Measurements from ENCODE around the gene SEMA3C. TPM values are rescaled to one million over a fixed set of nuclear protein-coding genes. Genes with fewer than 3 reads are reported as not detected.
A peak's percentile ranks its signal among the peaks of the same experiment; 100 is the strongest.

Gene SEMA3C
- total RNA-seq, 1 experiment from 2014 or later = 232 TPM

- BruUV-seq (replicated peaks) = no TSS peak
- H3K4me3 ChIP-seq (ENCODE audit: low read depth in 2 of 2, low read length in 2 of 2) = peak overlapping the region in 1 of 2 experiments; percentile 35; a peak in 2 of 4 replicates
- POLR2A ChIA-PET = interaction anchor here (0.7 kb wide), 2 partner anchors 180 to 1079 kb away, joined by 4 to 8 read pairs; no protein-coding TSS in a partner anchor
Observed at GRCh38 chr7:80722616-80723195, 196.1 kb downstream of the SEMA3C start.

DNA sequence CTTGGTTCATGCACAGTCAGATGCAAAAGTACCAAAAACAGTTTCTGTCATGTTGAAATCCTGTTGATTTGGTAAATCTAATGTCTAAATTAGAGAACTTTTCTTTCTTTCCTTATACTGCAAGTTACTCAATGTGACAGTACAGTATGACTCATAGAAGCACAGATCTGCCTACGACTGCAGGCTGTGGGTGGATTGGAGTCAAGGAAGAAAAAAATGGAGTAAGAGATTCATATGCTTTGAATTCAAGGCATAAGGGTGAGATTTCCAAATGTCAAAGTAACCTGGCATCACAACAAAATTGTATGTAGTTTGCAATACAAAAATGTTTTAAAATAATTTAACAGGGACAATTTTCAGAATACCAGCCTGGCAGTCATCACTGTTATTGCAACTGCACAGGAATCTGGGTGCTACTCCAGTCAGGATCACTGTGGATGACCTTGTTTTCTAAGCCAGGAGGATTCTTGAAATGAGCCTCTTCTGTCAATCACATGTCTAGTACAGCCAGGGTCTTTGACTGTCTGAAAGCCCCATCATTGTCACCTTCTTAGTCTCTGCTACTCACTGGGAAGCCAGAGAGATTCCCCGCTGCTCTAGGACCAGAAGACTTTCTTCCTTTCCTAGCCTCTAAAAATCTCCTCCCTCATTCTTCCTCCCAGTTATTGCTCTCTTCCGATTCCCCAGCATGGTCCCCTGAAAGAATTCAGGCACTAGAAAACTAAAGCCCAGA, 196.8 kb downstream of the SEMA3C start:
- H3K27me3 ChIP-seq (ENCODE audit: control insufficient read depth, insufficient read depth, low read length) = no peaks in the 10 kb centered on the region
- H3K4me1 ChIP-seq (ENCODE audit: control insufficient read depth, insufficient read depth, low read length) = peaks cover 32% of the 10 kb centered on the region
- BruUV-seq (replicated peaks) = no TSS peak
- intact Hi-C loops (cut with micrococcal nuclease; ENCODE audit: unreplicated experiment) (no loop called here), in situ Hi-C loops (cut with HindIII; ENCODE audit: low pct_unique_long_range_greater_than_20kb, low sequenced_read_pairs) (no loop called here)
- peak; percentile 78 for DNase-seq (ENCODE audit: low read depth, low spot score)
- no peaks in the 10 kb centered on the region for H3K36me3 ChIP-seq (ENCODE audit: control insufficient read depth, insufficient read depth, low read length)
- ChIA-PET CTCF (interaction anchor here (1.3 kb wide), 1 partner anchor 294 kb away, joined by 7 read pairs; no protein-coding TSS in a partner anchor), POLR2A (no interaction called here)
- TF ChIP-seq POLR2AphosphoS5 (IDR thresholded peaks at IDR 0.05; ENCODE audit: low read depth, low read length) (no peak; the same call in 1 of the 2 replicates), SIN3A (IDR thresholded peaks at IDR 0.05; ENCODE audit: borderline replicate concordance, insufficient read depth, low read depth, low read length) (no peak), TCF7L2 (IDR thresholded peaks at IDR 0.05; ENCODE audit: low read depth, low read length) (no peak)
- H3K27ac ChIP-seq (ENCODE audit: low read length) = peak overlapping the region; percentile 93
- H3K4me3 ChIP-seq (ENCODE audit: low read depth in 2 of 2, low read length in 2 of 2) = peak overlapping the region in 1 of 2 experiments; percentile 35; a peak in 2 of 4 replicates
- H3K9me3 ChIP-seq (ENCODE audit: control insufficient read depth, insufficient read depth, low read depth, low read length) = 0 out of 2 replicates have a peak, but pooled peaks cover 3% of the 10 kb centered on the region
- peak; percentile 69 for ATAC-seq

More at GRCh38 chr7:80722616-80723195, 196.1 kb downstream of the SEMA3C start:
- DNase-seq (ENCODE audit: low read depth, low spot score) = peak; percentile 100
- intact Hi-C loops (cut with micrococcal nuclease; ENCODE audit: unreplicated experiment) (no loop called here), in situ Hi-C loops (cut with HindIII; ENCODE audit: low pct_unique_long_range_greater_than_20kb, low sequenced_read_pairs) (no loop called here)
- peak overlapping the region; percentile 93 for H3K27ac ChIP-seq (ENCODE audit: low read length)
- CTCF ChIA-PET = interaction anchor here (0.6 to 1.3 kb wide), 3 partner anchors 294 to 989 kb away, joined by 3 to 9 read pairs (median 7); no protein-coding TSS in a partner anchor
- H3K27me3 ChIP-seq (ENCODE audit: control insufficient read depth, insufficient read depth, low read length) = no peaks in the 10 kb centered on the region
- ATAC-seq = peak; percentile 98
- 0 out of 2 replicates have a peak, but pooled peaks cover 3% of the 10 kb centered on the region for H3K9me3 ChIP-seq (ENCODE audit: control insufficient read depth, insufficient read depth, low read depth, low read length)
- TF ChIP-seq, protein P1, sequence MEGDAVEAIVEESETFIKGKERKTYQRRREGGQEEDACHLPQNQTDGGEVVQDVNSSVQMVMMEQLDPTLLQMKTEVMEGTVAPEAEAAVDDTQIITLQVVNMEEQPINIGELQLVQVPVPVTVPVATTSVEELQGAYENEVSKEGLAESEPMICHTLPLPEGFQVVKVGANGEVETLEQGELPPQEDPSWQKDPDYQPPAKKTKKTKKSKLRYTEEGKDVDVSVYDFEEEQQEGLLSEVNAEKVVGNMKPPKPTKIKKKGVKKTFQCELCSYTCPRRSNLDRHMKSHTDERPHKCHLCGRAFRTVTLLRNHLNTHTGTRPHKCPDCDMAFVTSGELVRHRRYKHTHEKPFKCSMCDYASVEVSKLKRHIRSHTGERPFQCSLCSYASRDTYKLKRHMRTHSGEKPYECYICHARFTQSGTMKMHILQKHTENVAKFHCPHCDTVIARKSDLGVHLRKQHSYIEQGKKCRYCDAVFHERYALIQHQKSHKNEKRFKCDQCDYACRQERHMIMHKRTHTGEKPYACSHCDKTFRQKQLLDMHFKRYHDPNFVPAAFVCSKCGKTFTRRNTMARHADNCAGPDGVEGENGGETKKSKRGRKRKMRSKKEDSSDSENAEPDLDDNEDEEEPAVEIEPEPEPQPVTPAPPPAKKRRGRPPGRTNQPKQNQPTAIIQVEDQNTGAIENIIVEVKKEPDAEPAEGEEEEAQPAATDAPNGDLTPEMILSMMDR (IDR thresholded peaks at IDR 0.05) = no peak
- peak; percentile 50; the same call in 1 of the 2 replicates for TF ChIP-seq POLR2AphosphoS5 (IDR thresholded peaks at IDR 0.05; ENCODE audit: low read depth, low read length)
- peak; percentile 98 for TF ChIP-seq TCF7L2 (IDR thresholded peaks at IDR 0.05; ENCODE audit: low read depth, low read length)
- H3K36me3 ChIP-seq (ENCODE audit: control insufficient read depth, insufficient read depth, low read length) = no peaks in the 10 kb centered on the region
- H3K4me1 ChIP-seq (ENCODE audit: control insufficient read depth, insufficient read depth, low read length) = peaks cover 32% of the 10 kb centered on the region

- no TSS peak for BruUV-seq (replicated peaks)
- Histone ChIP-seq H3K27me3 (ENCODE audit: control insufficient read depth, insufficient read depth, low read length) (no peaks in the 10 kb centered on the region), H3K36me3 (ENCODE audit: control insufficient read depth, insufficient read depth, low read length) (no peaks in the 10 kb centered on the region), H3K4me1 (ENCODE audit: control insufficient read depth, insufficient read depth, low read length) (peaks cover 32% of the 10 kb centered on the region), H3K4me3 (ENCODE audit: low read depth in 2 of 2, low read length in 2 of 2) (no peak overlapping the region), H3K27ac (ENCODE audit: low read length) (peak overlapping the region; percentile 18; the same call in 1 of the 2 replicates), H3K9me3 (ENCODE audit: control insufficient read depth, insufficient read depth, low read depth, low read length) (0 out of 2 replicates have a peak, but pooled peaks cover 3% of the 10 kb centered on the region)
- ChIA-PET POLR2A (no interaction called here), CTCF (no interaction called here)
- in situ Hi-C loops (cut with HindIII; ENCODE audit: low pct_unique_long_range_greater_than_20kb, low sequenced_read_pairs) (no loop called here), intact Hi-C loops (cut with micrococcal nuclease; ENCODE audit: unreplicated experiment) (no loop called here)
- TF ChIP-seq SIN3A (IDR thresholded peaks at IDR 0.05; ENCODE audit: borderline replicate concordance, insufficient read depth, low read depth, low read length) = no peak
- TF ChIP-seq REST (IDR thresholded peaks at IDR 0.05; ENCODE audit: insufficient read depth in 1 of 2, low read depth in 2 of 2, low read length in 1 of 2) = no peak
- no peak for TF ChIP-seq POLR2AphosphoS5 (IDR thresholded peaks at IDR 0.05; ENCODE audit: low read depth, low read length)
- TF ChIP-seq TCF7L2 (IDR thresholded peaks at IDR 0.05; ENCODE audit: low read depth, low read length) = no peak
- TF ChIP-seq, protein P1 (IDR thresholded peaks at IDR 0.05) = no peak
- DNase-seq (ENCODE audit: low read depth, low spot score) (no peak), ATAC-seq (no peak)
Observed at GRCh38 chr7:80720146-80720545, 198.7 kb downstream of the SEMA3C start.

Measured in Panc1 (cell line).